Astrocyte of the cerebellum (primary cell): ENCODE measurements around the gene ACER3.

Experiments used
- DNase-seq: peaks from one replicate; pipeline ENCODE4 v3.0.0-alpha.2; 2011; ENCODE audit warnings: low read depth
- H3K4me3 ChIP-seq: 2 replicates; pipeline ENCODE4 v1.5.1; 2011; ENCODE audit warnings: mild to moderate bottlenecking, low read depth, low read length, moderate library complexity
- in situ Hi-C: cut with HindIII; loops from 2 replicates; pipeline ENCODE4 v1.10.0; 2017; ENCODE audit warnings: low sequenced_read_pairs
- TF ChIP-seq, protein P1 (sequence below): IDR thresholded peaks from 2 replicates; pipeline ENCODE4 v1.5.1; 2012; ENCODE audit warnings: low read length, low read depth, moderate library complexity, mild to moderate bottlenecking; ENCODE audit errors: missing control alignments

The ACER3 gene

DNA sequence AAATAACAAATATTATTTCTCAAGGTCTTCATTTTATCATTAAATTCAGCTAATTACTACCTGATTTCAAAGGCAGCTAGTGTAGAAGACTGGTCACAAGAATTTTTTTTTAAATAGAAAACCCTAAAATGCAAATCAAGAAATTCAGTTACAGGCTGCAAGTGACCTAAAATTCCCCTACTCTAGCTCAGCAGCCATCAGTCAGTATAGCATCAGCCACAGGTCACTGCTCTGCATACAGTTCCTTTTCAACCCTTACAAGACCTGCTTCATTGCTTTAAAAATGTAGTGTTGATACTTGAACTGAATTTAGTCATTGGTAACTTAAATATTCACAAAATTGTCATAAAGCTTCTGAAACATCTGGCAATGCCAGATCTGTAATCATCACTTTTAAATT, 164.0 kb downstream of the ACER3 start:
- no peak overlapping the region for H3K4me3 ChIP-seq
- TF ChIP-seq, protein P1, sequence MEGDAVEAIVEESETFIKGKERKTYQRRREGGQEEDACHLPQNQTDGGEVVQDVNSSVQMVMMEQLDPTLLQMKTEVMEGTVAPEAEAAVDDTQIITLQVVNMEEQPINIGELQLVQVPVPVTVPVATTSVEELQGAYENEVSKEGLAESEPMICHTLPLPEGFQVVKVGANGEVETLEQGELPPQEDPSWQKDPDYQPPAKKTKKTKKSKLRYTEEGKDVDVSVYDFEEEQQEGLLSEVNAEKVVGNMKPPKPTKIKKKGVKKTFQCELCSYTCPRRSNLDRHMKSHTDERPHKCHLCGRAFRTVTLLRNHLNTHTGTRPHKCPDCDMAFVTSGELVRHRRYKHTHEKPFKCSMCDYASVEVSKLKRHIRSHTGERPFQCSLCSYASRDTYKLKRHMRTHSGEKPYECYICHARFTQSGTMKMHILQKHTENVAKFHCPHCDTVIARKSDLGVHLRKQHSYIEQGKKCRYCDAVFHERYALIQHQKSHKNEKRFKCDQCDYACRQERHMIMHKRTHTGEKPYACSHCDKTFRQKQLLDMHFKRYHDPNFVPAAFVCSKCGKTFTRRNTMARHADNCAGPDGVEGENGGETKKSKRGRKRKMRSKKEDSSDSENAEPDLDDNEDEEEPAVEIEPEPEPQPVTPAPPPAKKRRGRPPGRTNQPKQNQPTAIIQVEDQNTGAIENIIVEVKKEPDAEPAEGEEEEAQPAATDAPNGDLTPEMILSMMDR, result no peak
- DNase-seq, result no peak
- in situ Hi-C loops, result no loop called here

DNA sequence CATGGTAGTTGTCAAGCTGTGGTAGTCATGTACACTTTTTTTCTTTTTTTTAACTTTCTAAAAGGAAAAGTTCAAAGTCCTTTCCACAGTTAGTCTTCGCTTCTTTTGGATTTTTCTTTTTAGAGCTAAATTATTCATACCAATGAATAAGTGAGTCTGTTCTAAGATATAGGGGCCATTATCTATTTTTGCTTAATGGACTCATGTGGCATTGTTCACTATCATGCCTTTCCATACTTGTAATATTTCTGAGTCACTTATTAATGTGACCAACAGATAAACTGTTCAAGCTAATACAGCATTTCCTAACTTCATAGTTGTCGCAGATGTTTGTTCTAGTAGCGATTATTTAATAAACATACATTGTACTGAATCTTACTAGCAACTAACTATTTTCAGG, 165.5 kb downstream of the ACER3 start:
- H3K4me3 ChIP-seq, result no peak overlapping the region
- TF ChIP-seq, protein P1, result no peak
- in situ Hi-C loops, result no loop called here
- no peak for DNase-seq

DNA sequence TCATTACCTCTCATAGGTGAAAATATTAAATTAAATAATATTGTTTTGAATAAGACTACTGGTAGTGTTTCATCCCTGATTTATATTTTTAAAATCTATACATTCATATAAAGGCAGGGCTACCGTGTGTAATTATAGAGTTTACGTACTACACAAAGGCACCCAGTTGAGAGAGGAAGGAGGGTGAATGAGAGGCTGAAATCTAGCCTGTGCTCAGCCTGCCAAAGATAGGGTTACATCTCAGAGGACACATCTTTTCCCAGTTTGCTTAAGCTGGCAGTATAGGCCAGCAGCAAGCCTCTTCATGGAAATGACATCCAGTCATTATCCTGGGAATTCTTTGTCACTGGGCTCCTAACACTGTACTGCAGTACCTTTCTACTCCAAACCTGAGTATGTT, 166.0 kb downstream of the ACER3 start:
- in situ Hi-C loops, result no loop called here
- TF ChIP-seq, protein P1, result no peak
- DNase-seq, result no peak

DNA sequence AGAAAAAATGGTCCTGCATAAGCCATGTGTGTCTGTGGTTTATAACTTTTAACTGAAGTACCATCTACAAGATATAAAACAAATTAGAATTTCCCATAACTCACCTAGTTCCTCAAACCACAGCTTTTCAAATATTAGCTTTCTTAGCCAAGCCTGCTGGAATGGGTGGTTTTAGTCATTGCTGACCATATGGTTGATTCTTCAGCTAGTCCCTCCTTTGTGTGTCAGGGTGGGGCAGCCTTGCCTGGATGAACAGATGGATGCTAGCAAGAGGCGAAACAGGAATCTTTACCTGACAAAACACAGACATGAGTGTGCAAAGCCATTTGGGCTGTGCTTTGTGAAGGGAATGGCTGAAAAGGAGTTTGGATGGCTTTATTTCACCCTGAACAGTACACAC, 166.6 kb downstream of the ACER3 start:
- peak; percentile 19 for DNase-seq
- in situ Hi-C loops, result no loop called here
- H3K4me3 ChIP-seq, result no peak overlapping the region
- TF ChIP-seq, protein P1, result no peak

More for the DNA sequence above, 166.0 kb downstream of the ACER3 start:
- no peak overlapping the region for H3K4me3 ChIP-seq

DNA sequence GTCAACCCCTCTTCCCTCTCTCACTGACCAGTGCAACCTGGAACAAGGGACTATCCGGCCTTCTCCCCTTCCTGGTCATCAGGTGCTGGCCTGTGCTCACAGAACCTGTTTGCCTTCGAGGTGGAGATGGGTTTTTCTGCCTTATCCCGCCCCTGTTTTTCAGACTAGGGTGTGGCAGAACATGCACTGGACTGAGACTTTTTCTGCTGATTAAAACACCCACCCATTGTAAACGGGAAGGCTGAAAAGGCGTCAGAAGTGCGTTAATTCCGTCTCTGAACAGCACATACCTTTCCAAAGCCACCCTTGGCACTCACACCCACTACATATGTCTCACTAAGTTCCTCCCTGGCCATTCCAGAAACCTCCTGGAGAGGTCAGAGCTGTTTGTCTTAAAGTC, 169.1 kb downstream of the ACER3 start:
- no peak for DNase-seq
- in situ Hi-C loops, result no loop called here
- TF ChIP-seq, protein P1, result no peak
- H3K4me3 ChIP-seq, result no peak overlapping the region

DNA sequence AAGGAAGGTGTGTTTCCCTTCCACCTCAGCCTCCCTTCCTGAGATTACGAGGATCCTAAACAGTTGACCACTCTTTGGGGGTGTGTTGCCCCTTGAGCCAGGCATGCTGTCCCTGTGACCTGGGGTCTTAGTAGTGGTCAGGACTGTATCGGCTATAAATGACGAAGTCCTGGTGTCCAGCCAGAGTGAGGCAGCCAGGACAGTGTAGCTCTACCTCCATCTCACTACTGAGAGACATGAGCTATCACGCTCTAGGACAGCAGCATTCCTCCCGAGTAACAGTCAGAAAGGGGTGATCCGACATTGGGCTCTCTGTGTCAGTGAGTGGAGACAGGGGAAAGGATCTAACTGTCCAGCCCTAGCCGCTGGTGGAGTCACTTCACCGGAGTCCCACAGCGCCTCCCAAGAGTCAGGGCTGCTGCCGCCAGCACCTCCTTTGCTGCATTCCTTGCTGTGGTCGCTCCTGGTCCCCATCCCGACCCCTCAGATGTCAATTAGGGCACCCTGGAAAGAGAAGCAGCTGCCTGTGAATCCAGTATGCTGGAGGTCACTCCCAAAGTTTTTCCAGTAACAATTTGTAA, 170.2 kb downstream of the ACER3 start:
- DNase-seq, result no peak
- in situ Hi-C loops, result no loop called here
- TF ChIP-seq, protein P1, result no peak
- no peak overlapping the region for H3K4me3 ChIP-seq
